Stomach (tissue), 9 donors: ENCODE measurements around the gene KCNQ5. TPM values are rescaled to one million over a fixed set of nuclear protein-coding genes. Genes with fewer than 3 reads are reported as not detected.

Source experiments
- DNase-seq, 2 donors: peaks; one replicate each; pipeline versions ENCODE4 v3.0.0 to v3.0.0-alpha.2; 2013 to 2019
- H3K27ac ChIP-seq, 5 donors: fragments of 200-600 bp in 4 of 5; sonication (generic) in 4 of 5; one replicate each; pipeline ENCODE4 v1.5.1; 2013 to 2019; ENCODE audit warnings: mild to moderate bottlenecking in 1 of 5, moderate library complexity in 1 of 5
- H3K27me3 ChIP-seq, 3 donors: fragments of 200-600 bp; sonication (generic); one replicate each; pipeline ENCODE4 v1.5.1; 2017 to 2019; ENCODE audit warnings: mixed run types in 1 of 3
- H3K36me3 ChIP-seq, 4 donors: fragments of 200-600 bp; sonication (generic); 1 replicate in 3 of 4; 2 replicates in 1 of 4; pipeline ENCODE4 v1.5.1; 2016 to 2019
- H3K4me1 ChIP-seq, 4 donors: fragments of 200-600 bp; sonication (generic); one replicate each; pipeline ENCODE4 v1.5.1; 2016 to 2019
- H3K4me3 ChIP-seq, 4 donors: fragments of 200-600 bp; sonication (generic) in 3 of 4; one replicate each; pipeline ENCODE4 v1.5.1; 2016 to 2019; ENCODE audit warnings: mild to moderate bottlenecking in 1 of 4
- H3K9me3 ChIP-seq, 4 donors: fragments of 200-600 bp; sonication (generic); one replicate each; pipeline ENCODE4 v1.5.1; 2016 to 2019
- CTCF ChIP-seq, 7 experiments: fragments of 450-650 bp in 4 of 7; fragments of 200-600 bp in 3 of 7; sonication (generic) in 3 of 7; IDR thresholded peaks; one replicate each; pipeline ENCODE4 v1.5.1; 2016 to 2019; ENCODE audit warnings: antibody characterized with exemption in 7 of 7, control low read depth in 2 of 7, mild to moderate bottlenecking in 1 of 7
- EP300 ChIP-seq: sonication (generic); formaldehyde crosslinking; IDR thresholded peaks from one replicate; pipeline ENCODE4 v1.6.1; 2017; ENCODE audit warnings: antibody characterized with exemption
- POLR2A ChIP-seq, 4 donors: fragments of 450-650 bp; IDR thresholded peaks; one replicate each; pipeline ENCODE4 v1.6.1; 2016; ENCODE audit warnings: antibody characterized with exemption in 4 of 4, control low read depth in 2 of 4, mild to moderate bottlenecking in 1 of 4, moderate library complexity in 1 of 4
- POLR2AphosphoS5 ChIP-seq, 3 donors: sonication (generic); formaldehyde crosslinking; IDR thresholded peaks; one replicate each; pipeline ENCODE4 v1.6.1; 2016; ENCODE audit warnings: antibody characterized with exemption in 3 of 3
- WGBS, 5 donors: extraction: QIAGEN DNeasy Blood & Tissue Kit in 3 of 5; methylation state at CpG; one replicate each; pipeline versions ENCODE4 v1.1.5 to v1.1.7; 2013 to 2018; 5-methylcytosine and 5-hydroxymethylcytosine counted together
- intact Hi-C: fragments of 100-400 bp; cut with DNase I; formaldehyde crosslinking; loops from one replicate; pipeline ENCODE4 v1.15.1; 2023; ENCODE audit warnings: low total_unique reads
- polyA plus RNA-seq, 3 donors: library from polyadenylated mRNA; stranded (reverse); fragments of 200-250 nt; gene quantifications; one replicate each; pipeline ENCODE4 v1.2.3, GENCODE V29; 2013
- total RNA-seq, 5 donors: library from RNA; depleted of rRNA; stranded (reverse); fragments of >200 nt; gene quantifications; one replicate each; pipeline versions ENCODE4 v1.1.0 to v1.2.3, GENCODE V29; 2014 to 2016
- donor health status: healthy with polysubstance abuse.
- donor health status: Bipolar disorder and iron deficiency.
- donor health status: healthy.

Gene KCNQ5
- total and polyA plus RNA-seq, 8 donors, result 0.12 to 2.8 (median 0.37) TPM; not detected in 2

- Histone ChIP-seq H3K27me3 (no peaks in the 10 kb centered on the region), H3K4me3 (no peak overlapping the region), H3K4me1 (peaks cover 0 to 35% (median 19%) of the 10 kb centered on the region in 4 donors), H3K9me3 (no peaks in the 10 kb centered on the region), H3K36me3 (no peaks in the 10 kb centered on the region), H3K27ac (peak overlapping the region in 3 of 5 donors; percentile 6 to 65 (median 35))
- peak in 1 of 2 donors; percentile 45 for DNase-seq
- WGBS, 5 donors, result 16 to 54% (median 34%) methylated on average over 3 of the region's 3 CpGs
- intact Hi-C loops, result no loop called here
- TF ChIP-seq POLR2AphosphoS5 (IDR thresholded peaks at IDR 0.05) (no peak), EP300 (no peak), CTCF (IDR thresholded peaks at IDR 0.05) (no peak), POLR2A (IDR thresholded peaks at IDR 0.05) (no peak)
Measured at GRCh38 chr6:72953971-72954381, 332.1 kb downstream of the KCNQ5 start.

GRCh38 chr6:72954716-72955115 lies 332.9 kb downstream of the KCNQ5 start:
- DNase-seq, result peak in 1 of 2 donors; percentile 32
- no peaks in the 10 kb centered on the region for H3K27me3 ChIP-seq
- WGBS, 5 donors, result 16 to 43% (median 27%) methylated on average over 4 of the region's 4 CpGs
- no peak for TF ChIP-seq EP300
- no peak for TF ChIP-seq CTCF (IDR thresholded peaks at IDR 0.05)
- TF ChIP-seq POLR2AphosphoS5 (IDR thresholded peaks at IDR 0.05), result no peak
- TF ChIP-seq POLR2A (IDR thresholded peaks at IDR 0.05), result no peak
- no peaks in the 10 kb centered on the region for H3K36me3 ChIP-seq
- intact Hi-C loops, result no loop called here
- peak overlapping the region in 3 of 5 donors; percentile 11 to 56 (median 34) for H3K27ac ChIP-seq
- no peaks in the 10 kb centered on the region for H3K9me3 ChIP-seq
- peaks cover 0 to 34% (median 19%) of the 10 kb centered on the region in 4 donors for H3K4me1 ChIP-seq
- no peak overlapping the region for H3K4me3 ChIP-seq

- H3K36me3 ChIP-seq, result no peaks in the 10 kb centered on the region
- H3K9me3 ChIP-seq, result no peaks in the 10 kb centered on the region
- 12 to 47% (median 20%) methylated on average over 2 of the region's 2 CpGs for WGBS, 5 donors
- no peak overlapping the region for H3K27ac ChIP-seq
- H3K27me3 ChIP-seq, result no peaks in the 10 kb centered on the region
- intact Hi-C loops, result no loop called here
- no peak overlapping the region for H3K4me3 ChIP-seq
- H3K4me1 ChIP-seq, result peaks cover 0 to 28% (median 17%) of the 10 kb centered on the region in 4 donors
- DNase-seq, result peak in 1 of 2 donors; percentile 18
- TF ChIP-seq CTCF (IDR thresholded peaks at IDR 0.05), result no peak
- TF ChIP-seq POLR2A (IDR thresholded peaks at IDR 0.05), result no peak
- TF ChIP-seq EP300, result no peak
- no peak for TF ChIP-seq POLR2AphosphoS5 (IDR thresholded peaks at IDR 0.05)
Measured at GRCh38 chr6:72955666-72956065, 333.8 kb downstream of the KCNQ5 start.

GRCh38 chr6:72956272-72956671 lies 334.4 kb downstream of the KCNQ5 start:
- H3K27ac ChIP-seq, result no peak overlapping the region
- H3K4me3 ChIP-seq, result no peak overlapping the region
- intact Hi-C loops, result no loop called here
- H3K4me1 ChIP-seq, result peaks cover 0 to 28% (median 15%) of the 10 kb centered on the region in 4 donors
- DNase-seq, result no peak
- WGBS, 5 donors, result 13 to 42% (median 30%) methylated on average over 1 of the region's 1 CpG
- no peaks in the 10 kb centered on the region for H3K36me3 ChIP-seq
- no peak for TF ChIP-seq EP300
- TF ChIP-seq CTCF (IDR thresholded peaks at IDR 0.05), result no peak
- TF ChIP-seq POLR2A (IDR thresholded peaks at IDR 0.05), result no peak
- TF ChIP-seq POLR2AphosphoS5 (IDR thresholded peaks at IDR 0.05), result no peak
- no peaks in the 10 kb centered on the region for H3K9me3 ChIP-seq
- no peaks in the 10 kb centered on the region for H3K27me3 ChIP-seq
